Measurements from ENCODE around the gene TPX2.
"Not testable (repeated sequence)": the region's sequence is repeated elsewhere in the genome, so short reads cannot be mapped to it uniquely, and the experiment has no call there.

TPX2 gene

DNA sequence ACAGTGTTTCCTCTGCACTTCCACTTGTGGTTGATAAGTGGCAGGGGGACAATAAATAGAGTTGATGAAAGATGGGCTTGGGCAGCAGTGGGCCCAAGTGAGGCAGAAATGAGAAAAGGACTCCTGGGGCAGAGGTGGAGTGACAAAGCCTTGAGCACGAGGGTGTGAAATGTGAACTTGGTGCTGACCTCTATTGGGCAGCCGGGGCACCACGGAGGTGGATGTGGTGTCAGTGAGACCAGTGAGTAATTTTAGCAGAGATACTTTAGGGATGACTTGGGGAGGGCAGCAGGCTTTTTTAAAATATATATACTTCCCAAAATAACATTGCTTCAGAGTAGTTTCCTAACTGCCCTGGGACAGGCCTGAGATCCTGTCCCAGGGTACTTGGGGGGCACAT is 49.5 kb downstream of the TPX2 start:
- Mint-ChIP-seq H3K27me3 (ENCODE audit: low read depth) (no peaks in the 10 kb centered on the region), H3K4me1 (ENCODE audit: low read depth) (no peaks in the 10 kb centered on the region), H3K36me3 (ENCODE audit: low read depth) (peaks cover 42% of the 10 kb centered on the region), H3K27ac (no peak overlapping the region), H3K9me3 (no peaks in the 10 kb centered on the region), H3K4me3 (no peak overlapping the region)
- no peak for DNase-seq (ENCODE audit: low spot score)

DNA sequence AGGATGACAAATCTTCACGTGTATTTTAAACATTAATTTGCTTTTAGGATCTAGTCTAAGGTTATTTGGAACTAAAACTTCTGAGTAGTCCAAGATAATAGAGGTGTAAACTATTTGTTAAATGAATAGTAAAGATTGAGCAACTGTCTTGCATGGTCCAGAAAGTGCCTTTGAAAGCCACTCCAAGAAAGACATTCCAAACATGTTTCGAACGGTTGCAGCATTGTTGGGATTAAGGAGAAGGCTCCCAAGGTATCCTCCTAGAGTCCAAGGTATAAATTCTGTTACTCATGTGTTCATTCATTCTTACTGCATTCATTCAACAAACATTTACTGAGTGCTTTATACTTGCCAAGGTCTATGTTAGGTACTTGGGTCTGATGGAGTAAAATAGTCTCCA is 51.3 kb downstream of the TPX2 start:
- Mint-ChIP-seq H3K36me3 (ENCODE audit: low read depth) (peaks cover 41% of the 10 kb centered on the region), H3K9me3 (no peaks in the 10 kb centered on the region), H3K4me3 (no peak overlapping the region), H3K27me3 (ENCODE audit: low read depth) (no peaks in the 10 kb centered on the region), H3K27ac (no peak overlapping the region), H3K4me1 (ENCODE audit: low read depth) (no peaks in the 10 kb centered on the region)
- DNase-seq (ENCODE audit: low spot score), result no peak

DNA sequence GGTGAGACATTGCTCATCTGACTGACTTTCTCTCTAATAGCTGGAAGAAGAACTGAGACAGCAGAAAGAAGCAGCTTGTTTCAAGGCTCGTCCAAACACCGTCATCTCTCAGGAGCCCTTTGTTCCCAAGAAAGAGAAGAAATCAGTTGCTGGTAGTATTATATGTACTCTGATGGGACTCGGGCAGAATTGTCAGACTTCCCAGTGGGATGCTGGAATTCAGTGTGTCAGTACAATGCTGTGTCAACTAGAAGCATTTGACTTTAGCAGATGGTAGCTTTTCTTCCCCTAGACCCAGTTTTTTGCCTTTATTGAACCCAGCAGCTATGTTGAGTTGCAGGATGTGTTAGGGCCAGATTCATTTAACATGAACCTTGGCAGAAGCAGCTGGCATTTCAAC is 58.3 kb downstream of the TPX2 start:
- no peak for DNase-seq (ENCODE audit: low spot score)
- no peaks in the 10 kb centered on the region for H3K27me3 Mint-ChIP-seq (ENCODE audit: low read depth)
- H3K36me3 Mint-ChIP-seq (ENCODE audit: low read depth), result peaks cover 64% of the 10 kb centered on the region
- H3K4me1 Mint-ChIP-seq (ENCODE audit: low read depth), result no peaks in the 10 kb centered on the region
- no peaks in the 10 kb centered on the region for H3K9me3 Mint-ChIP-seq
- no peak overlapping the region for H3K27ac Mint-ChIP-seq
- no peak overlapping the region for H3K4me3 Mint-ChIP-seq

DNA sequence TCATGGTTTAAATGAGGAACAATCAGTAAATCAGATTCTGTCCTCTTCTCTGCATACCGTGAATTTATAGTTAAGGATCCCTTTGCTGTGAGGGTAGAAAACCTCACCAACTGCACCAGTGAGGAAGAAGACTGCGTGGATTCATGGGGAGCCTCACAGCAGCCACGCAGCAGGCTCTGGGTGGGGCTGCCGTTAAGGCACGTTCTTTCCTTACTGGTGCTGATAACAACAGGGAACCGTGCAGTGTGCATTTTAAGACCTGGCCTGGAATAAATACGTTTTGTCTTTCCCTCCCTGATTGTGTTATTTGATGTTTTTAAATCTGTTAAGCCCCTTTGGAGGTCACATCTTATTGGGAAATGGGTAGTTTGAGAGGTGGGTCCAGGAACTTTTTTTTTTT is 62.4 kb downstream of the TPX2 start:
- Mint-ChIP-seq H3K27ac (no peak overlapping the region), H3K4me3 (no peak overlapping the region), H3K27me3 (ENCODE audit: low read depth) (no peaks in the 10 kb centered on the region), H3K4me1 (ENCODE audit: low read depth) (peaks cover 10% of the 10 kb centered on the region), H3K36me3 (ENCODE audit: low read depth) (peaks cover 62% of the 10 kb centered on the region), H3K9me3 (no peaks in the 10 kb centered on the region)
- no peak for DNase-seq (ENCODE audit: low spot score)

DNA sequence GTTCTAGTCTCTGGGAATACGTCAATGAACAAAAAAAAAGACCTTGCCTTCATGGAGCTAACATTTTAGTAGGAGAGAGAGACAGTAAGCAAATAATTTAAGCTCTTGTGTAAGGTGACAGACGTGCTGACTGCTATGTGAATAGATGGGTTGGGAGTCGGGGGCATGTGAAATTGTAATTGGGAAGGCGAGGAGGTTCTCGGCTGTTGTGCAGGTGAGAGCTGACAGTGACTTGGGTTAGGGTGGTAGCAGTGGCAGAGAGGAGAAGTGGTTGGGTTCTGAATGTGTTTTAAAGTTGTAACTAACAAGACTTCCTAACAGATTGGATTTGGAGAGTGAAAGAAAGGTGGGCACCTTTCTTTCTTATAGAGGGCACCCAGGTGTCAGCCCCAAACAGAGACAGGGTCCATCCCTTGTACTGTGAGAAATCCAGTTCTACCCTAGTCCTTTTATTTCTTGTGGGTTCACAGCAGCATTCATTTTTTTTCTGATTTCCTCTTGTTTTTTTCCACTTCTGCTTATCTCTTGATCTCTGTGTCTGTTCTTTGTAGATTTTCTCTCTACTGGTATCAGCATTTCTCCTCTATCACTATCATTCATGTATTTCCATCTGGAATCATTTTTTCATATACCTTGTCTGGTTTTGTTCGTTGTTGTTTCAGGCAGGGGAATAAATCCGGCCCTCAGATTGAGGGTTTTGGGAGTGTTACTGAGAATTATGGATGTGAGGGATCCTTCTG is 64.6 kb downstream of the TPX2 start:
- peaks cover 10% of the 10 kb centered on the region for H3K4me1 Mint-ChIP-seq (ENCODE audit: low read depth)
- H3K27me3 Mint-ChIP-seq (ENCODE audit: low read depth), result no peaks in the 10 kb centered on the region
- H3K4me3 Mint-ChIP-seq, result no peak overlapping the region
- no peak for DNase-seq (ENCODE audit: low spot score)
- H3K36me3 Mint-ChIP-seq (ENCODE audit: low read depth), result peaks cover 54% of the 10 kb centered on the region
- peak overlapping the region; percentile 4 for H3K27ac Mint-ChIP-seq
- no peaks in the 10 kb centered on the region for H3K9me3 Mint-ChIP-seq

DNA sequence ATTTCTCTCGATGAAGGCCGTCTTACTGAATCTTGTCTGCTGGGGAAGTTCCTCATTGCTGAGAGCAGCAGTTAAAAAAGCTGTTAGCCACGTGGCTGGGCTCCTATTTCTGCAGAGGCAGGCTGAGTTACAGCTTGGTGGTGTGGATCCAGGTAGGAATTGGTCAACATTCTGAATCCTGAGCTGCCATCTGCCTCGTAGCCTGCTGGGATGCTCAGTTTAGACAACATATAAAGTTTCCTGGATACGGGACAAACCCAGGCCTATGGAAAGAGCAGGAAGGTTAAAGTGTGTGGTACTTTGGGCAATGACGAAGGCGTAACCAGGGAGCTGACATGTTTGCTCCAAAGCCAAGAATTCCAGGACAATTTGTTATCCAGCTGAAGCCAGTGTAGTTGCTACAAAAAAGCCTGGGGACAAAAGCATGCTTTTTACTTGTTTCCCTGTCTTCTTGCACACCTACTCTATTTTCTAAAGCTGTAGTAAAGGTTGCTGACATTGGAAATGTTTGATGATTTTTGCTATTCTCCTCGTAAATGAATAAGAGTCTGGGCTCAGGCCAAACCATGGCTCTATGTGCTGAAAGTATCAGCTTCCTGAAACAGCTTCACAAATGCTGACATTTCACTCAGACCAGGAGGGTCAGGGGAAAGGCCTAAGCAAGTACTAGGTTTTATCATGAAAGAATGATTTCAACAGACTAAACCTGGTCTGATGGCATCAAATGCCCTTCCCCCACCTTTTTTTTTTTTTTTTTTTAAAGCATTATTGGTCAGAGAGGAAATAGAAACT is 67.7 kb downstream of the TPX2 start:
- Mint-ChIP-seq H3K4me3 (no peak overlapping the region), H3K36me3 (ENCODE audit: low read depth) (peaks cover 33% of the 10 kb centered on the region)

DNA sequence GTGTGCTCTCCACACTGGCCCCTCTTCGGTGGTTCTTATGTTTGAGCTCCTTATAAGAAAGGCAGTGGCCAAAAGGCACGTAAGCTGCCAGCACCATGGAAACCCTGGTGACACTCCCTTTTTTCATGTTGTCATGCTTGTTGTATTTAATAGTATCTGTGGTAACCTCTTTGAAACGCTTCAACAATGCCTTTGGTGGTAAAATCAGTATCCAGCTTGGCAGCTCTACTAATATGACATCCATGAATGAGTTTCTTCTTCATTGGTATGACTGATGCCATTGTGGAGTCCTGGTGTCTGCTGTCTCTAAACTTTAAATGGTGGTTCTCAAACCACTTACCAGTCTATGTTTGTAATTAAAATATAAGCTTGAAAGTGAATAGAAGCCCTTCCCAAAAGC is 69.4 kb downstream of the TPX2 start:
- Mint-ChIP-seq H3K27me3 (ENCODE audit: low read depth) (no peaks in the 10 kb centered on the region), H3K9me3 (no peaks in the 10 kb centered on the region), H3K4me1 (ENCODE audit: low read depth) (peaks cover 7% of the 10 kb centered on the region), H3K4me3 (no peak overlapping the region), H3K36me3 (ENCODE audit: low read depth) (peaks cover 23% of the 10 kb centered on the region), H3K27ac (no peak overlapping the region)
- DNase-seq (ENCODE audit: low spot score), result no peak

More for the DNA sequence above, 67.7 kb downstream of the TPX2 start:
- no peak overlapping the region for H3K27ac Mint-ChIP-seq
- H3K9me3 Mint-ChIP-seq, result no peaks in the 10 kb centered on the region
- H3K27me3 Mint-ChIP-seq (ENCODE audit: low read depth), result no peaks in the 10 kb centered on the region
- H3K4me1 Mint-ChIP-seq (ENCODE audit: low read depth), result peaks cover 10% of the 10 kb centered on the region
- no peak for DNase-seq (ENCODE audit: low spot score)

DNA sequence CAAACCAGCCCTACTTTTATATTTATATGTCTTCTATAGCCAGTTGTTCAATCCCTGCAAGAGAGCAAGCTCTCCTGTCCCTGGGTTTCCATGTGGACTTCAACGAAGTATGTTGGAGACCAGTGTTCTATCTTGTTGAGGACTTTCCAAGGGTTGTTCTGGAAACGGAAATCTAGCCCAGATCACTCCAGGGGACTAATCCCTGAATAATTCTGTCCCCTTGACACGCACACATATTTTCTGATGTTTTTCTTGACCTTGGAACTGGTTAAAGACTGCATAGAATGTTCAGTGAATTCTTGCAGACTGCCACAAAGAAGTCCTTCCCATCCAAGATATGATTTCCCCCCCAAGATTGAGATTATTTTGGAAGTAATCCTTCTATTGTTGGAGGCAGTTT is 70.6 kb downstream of the TPX2 start:
- H3K9me3 Mint-ChIP-seq, result no peaks in the 10 kb centered on the region
- no peaks in the 10 kb centered on the region for H3K4me1 Mint-ChIP-seq (ENCODE audit: low read depth)
- no peak overlapping the region for H3K27ac Mint-ChIP-seq
- DNase-seq (ENCODE audit: low spot score), result no peak
- H3K4me3 Mint-ChIP-seq, result no peak overlapping the region
- no peaks in the 10 kb centered on the region for H3K27me3 Mint-ChIP-seq (ENCODE audit: low read depth)
- H3K36me3 Mint-ChIP-seq (ENCODE audit: low read depth), result peaks cover 14% of the 10 kb centered on the region

DNA sequence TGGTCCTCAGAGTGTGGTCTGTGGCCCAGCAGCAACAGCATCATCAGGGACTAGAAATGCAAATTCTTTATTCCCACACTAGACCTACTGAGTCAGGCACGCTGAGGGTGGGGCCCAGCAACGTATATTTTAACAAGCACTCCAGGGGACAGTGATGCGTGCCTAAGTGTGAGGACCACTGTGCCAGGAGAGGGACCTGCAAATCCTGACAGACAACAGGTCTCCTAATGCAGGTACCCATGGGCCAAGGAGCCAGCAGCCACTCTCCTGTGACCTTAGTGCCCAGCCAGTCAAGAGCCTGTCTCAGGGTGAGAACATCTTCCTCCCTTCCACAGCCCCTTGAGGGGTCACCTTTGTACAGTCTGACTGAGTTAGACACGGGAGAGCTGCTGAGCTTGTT is 72.1 kb downstream of the TPX2 start:
- Mint-ChIP-seq H3K9me3 (no peaks in the 10 kb centered on the region), H3K4me3 (no peak overlapping the region), H3K27ac (no peak overlapping the region), H3K4me1 (ENCODE audit: low read depth) (no peaks in the 10 kb centered on the region), H3K27me3 (ENCODE audit: low read depth) (no peaks in the 10 kb centered on the region), H3K36me3 (ENCODE audit: low read depth) (peaks cover 8% of the 10 kb centered on the region)
- DNase-seq (ENCODE audit: low spot score), result no peak

DNA sequence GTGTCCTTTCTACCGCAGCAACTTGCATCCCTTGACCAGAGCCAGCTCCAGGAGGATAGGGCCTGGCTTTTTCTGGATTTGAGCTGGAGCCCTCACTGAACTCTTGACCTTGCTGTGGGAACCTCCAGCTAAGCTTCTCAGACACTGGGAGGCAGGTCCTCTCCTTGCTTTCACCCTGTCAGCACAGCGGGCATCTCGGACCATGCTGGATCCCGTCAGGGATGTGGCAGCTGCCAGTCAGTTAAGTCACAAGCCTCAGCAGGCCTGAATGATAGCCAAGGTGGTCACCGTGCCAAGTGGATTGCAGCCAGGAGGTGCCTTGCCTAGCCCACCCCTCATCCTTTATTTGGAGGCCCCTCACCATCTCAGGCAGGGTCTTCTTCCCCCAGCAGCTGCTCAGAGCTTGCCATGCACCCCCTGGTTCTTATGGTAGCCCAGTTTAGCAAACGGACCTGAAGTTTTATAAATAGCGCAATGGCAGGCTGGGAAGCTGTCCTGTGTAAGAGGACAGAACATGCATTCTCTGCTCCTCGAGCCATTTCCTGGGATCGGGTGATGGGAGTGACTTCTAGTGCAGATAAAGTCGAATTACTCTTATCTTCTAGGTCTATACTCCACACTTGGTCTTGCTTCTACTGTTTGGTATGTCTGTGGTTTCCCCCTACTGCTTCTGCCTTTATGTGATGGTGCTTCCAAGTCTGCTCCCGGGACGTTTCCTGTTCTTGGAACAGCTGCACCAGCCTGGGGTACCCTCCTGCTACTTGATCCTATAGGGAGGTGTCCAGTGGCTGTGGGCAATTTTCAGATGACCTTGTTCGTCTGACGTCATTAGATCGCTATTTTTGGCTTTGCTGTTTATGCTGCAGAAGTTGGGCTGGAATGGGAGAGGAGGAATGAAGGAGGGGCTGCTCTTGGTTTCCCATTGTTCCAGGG is 73.0 kb downstream of the TPX2 start:
- H3K27ac Mint-ChIP-seq, result no peak overlapping the region
- no peak overlapping the region for H3K4me3 Mint-ChIP-seq
- H3K9me3 Mint-ChIP-seq, result no peaks in the 10 kb centered on the region
- no peaks in the 10 kb centered on the region for H3K4me1 Mint-ChIP-seq (ENCODE audit: low read depth)
- H3K27me3 Mint-ChIP-seq (ENCODE audit: low read depth), result no peaks in the 10 kb centered on the region
- no peak for DNase-seq (ENCODE audit: low spot score)
- peaks cover 3% of the 10 kb centered on the region for H3K36me3 Mint-ChIP-seq (ENCODE audit: low read depth)

DNA sequence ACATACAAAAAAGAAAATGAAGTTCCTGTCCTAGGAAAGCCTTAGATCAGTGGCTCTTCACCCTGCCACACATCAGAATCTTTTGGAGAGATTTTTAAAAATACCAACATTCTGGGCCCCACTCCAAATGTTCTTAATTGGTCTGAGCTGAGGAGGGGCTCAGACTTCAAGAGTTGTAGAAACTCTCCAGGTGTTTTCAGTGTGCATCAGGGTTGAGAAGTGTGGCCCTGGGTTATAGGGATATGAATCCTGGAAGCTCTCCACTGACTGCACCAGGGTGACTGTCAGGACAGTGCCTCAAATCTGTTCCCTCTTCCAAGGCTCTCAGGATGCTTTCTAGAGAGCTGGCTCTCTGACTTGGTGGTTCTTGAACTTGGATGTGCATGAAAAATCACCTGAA is 74.5 kb downstream of the TPX2 start:
- H3K4me1 Mint-ChIP-seq (ENCODE audit: low read depth), result no peaks in the 10 kb centered on the region
- H3K36me3 Mint-ChIP-seq (ENCODE audit: low read depth), result no peaks in the 10 kb centered on the region
- H3K4me3 Mint-ChIP-seq, result no peak overlapping the region
- no peaks in the 10 kb centered on the region for H3K9me3 Mint-ChIP-seq
- H3K27me3 Mint-ChIP-seq (ENCODE audit: low read depth), result no peaks in the 10 kb centered on the region
- no peak for DNase-seq (ENCODE audit: low spot score)
- no peak overlapping the region for H3K27ac Mint-ChIP-seq

DNA sequence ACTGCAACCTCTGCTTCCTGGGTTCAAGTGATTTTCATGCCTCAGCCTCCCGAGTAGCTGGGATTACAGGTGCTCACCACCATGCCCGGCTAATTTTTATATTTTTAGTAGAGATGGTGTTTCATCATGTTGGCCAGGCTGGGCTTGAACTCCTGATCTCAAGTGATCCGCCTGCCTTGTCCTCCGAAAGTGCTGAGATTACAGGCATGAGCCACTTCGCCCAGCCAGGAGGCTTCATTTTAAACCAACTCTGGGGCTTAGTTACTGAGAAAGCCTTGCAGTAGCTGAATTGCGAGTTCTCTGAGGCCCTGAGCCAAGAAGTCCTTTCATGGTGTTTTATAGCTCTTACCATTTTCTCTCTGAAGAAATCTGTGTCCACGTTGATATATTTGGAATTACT is 75.1 kb downstream of the TPX2 start:
- not testable (repeated sequence) for DNase-seq (ENCODE audit: low spot score); H3K9me3 Mint-ChIP-seq; H3K4me1 Mint-ChIP-seq (ENCODE audit: low read depth); H3K27me3 Mint-ChIP-seq (ENCODE audit: low read depth); H3K27ac Mint-ChIP-seq; H3K4me3 Mint-ChIP-seq; H3K36me3 Mint-ChIP-seq (ENCODE audit: low read depth)

DNA sequence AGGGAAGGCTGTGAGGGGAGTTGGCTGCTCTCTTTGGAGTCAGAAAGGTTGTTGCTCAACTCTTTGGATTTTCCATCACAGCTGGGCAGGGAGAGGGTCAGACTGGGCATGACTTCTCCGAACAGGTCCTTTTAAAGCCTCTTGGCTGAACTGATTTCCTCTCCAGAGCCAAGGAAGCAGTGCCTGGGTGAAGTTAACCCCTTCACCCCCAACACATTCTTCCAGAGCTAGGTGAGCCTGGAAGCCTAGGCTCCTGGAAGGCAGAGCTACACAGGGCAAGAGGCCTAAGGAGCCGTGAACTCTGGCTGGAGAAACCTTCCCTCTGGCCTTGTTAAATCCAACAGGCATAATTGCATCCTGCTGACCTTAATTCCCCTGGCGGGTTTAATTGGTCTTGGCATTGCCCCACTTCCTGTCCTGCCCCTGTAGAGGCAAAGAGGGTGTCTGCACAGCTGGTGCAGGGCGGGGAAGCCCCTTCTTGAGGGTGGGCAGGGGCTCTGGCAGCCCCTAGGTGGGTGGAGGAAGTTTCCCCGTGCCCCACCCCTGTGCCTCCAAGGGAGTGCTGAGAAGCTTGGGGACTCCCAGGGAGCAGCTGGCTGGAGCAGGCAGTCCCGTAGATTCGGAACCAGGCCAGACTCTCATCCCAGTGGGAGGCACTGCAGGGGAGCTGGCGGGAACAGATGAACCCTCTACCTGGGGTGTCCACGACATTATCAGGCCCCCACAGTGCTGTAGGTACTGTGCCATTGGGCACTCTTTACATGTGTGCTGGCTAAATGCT is 76.5 kb downstream of the TPX2 start:
- no peaks in the 10 kb centered on the region for H3K27me3 Mint-ChIP-seq (ENCODE audit: low read depth)
- H3K9me3 Mint-ChIP-seq, result no peaks in the 10 kb centered on the region
- no peak overlapping the region for H3K27ac Mint-ChIP-seq
- H3K36me3 Mint-ChIP-seq (ENCODE audit: low read depth), result no peaks in the 10 kb centered on the region
- H3K4me1 Mint-ChIP-seq (ENCODE audit: low read depth), result no peaks in the 10 kb centered on the region
- no peak for DNase-seq (ENCODE audit: low spot score)
- H3K4me3 Mint-ChIP-seq, result no peak overlapping the region

Data from T-helper 2 cell treated with Interferon-gamma antibody and Interleukin-4, amounts not matched to agents 5 μg/mL and 100 μg/mL, for 36 hours (primary cell).